Fibroblast of skin of back (primary cell): Measurements from ENCODE around the gene BUD23.
"Not testable (repeated sequence)": the region's sequence is repeated elsewhere in the genome, so short reads cannot be mapped to it uniquely, and the experiment has no call there.

Experiments
- DNase-seq: peaks from one replicate; pipeline ENCODE4 v3.0.0-alpha.2; 2013

The BUD23 gene

DNA sequence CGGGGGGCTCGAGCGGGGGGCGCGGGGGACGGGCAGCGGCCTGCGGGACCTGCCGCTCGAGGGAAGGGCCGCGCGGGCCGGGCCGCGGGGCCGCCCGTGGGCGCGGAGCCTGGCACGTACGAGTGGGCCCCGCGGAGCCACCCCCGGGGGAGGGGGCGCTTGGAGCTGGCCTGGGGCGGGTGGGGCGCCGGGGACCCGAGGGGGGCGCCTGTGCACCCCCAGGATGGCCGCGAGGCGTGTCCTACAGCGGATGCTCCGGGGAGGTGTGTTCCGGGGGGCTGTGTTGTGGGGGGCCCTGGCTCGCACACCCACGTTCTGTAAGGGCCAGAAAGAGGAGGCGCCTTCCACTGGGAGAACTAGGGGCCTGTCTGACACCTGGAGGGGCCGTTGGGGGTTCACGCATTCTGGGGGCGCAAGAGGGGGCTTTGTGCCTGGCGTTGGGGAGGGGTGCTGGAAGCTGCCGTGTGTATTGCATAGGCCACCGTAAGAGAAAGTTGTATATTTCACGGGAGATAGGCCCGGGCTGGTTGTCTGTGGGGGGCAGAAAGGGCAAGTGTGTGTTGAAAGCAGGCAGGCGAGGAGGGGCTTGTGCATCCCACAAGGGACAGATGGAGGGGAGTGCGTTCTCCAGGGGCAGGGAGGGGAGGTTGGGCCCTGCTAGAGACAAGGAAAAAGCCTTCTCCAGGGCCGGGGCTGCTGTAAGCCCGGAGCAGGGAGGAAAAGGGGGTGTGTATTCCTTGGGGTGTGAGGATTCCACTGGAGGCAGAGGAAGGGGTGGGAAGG lies 15.1 kb upstream of the BUD23 start:
- DNase-seq, result peak; percentile 9

DNA sequence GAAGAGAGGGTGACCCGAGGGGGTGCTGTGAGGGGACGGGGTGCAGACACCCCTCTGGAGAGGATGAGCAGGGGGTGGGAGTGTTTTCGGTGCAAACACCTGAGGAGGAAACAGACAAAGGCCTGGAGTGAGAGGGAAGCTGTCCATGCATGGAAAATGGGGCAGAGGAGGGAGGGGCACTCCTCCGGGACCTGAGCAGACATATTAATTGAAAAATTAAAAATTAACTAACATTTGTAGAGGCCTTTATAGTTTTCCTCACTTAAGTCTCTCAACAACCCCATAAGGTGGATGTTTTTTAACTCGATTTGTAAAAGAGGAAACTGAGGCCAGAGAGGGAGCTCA lies 14.5 kb upstream of the BUD23 start:
- DNase-seq, result no peak

DNA sequence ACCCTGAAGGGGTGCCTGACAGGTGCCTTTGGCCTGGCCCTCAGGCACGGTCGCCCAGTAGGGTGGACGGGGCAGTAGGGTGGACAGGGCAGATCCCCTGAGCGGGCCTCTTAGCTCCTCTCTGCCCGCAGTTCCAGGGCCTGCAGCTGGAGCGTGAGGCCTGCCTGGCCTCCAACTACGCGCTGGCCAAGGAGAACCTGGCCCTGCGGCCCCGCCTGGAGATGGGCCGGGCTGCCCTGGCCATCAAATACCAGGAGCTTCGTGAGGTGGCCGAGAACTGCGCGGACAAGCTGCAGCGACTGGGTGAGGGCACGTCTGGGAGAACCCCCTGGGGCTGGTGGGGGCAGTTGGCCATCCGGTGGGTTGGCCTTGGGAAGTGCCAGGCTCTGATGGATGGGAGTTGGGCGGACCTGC lies 14.1 kb upstream of the BUD23 start:
- no peak for DNase-seq

GRCh38 chr7:73669858-73670385 lies 13.5 kb upstream of the BUD23 start:
- DNase-seq, result no peak

- DNase-seq, result no peak
Observed at GRCh38 chr7:73671322-73671661, 12.1 kb upstream of the BUD23 start.

GRCh38 chr7:73671857-73672445 lies 11.4 kb upstream of the BUD23 start:
- no peak for DNase-seq

- DNase-seq, result no peak
Observed at GRCh38 chr7:73674468-73675124, 8.8 kb upstream of the BUD23 start.

DNA sequence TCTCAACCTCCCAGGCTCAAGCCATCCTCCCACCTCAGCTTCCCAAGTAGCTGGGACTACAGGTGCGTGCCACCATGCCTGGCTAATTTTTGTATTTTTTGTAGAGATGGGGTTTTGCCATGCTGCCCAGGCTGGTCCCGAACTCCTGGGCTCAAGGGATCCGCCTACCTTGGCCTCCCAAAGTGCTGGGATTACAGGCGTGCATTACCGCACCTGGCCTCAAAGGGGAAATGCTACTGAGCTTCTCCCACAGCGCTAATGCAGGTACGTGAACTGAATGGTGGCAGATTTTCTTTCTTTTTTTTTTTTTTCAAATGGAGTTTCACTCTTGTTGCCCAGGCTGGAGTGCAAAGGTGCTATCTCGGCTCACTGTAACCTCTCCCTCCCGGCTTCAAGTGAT lies 7.3 kb upstream of the BUD23 start:
- DNase-seq, result not testable (repeated sequence)

DNA sequence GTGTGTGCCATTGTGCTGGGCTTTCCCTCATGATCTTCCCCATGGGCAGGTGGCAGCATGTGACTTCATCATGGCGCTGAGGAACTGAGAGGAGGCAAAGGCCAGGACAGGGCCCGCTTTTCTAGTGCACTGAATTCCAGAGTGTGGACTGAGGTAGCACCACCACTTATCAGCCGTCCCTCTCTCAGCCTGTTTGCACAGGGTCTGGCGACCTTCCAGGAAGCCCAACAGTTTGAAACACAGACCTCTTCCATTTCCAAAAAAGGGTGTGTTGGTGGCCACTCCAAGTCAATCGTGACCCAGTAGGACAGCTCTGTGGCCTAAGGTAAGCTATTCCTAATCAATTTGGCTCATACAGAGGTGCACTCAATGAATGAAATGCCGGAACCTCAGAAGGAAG lies 4.5 kb upstream of the BUD23 start:
- DNase-seq, result no peak

DNA sequence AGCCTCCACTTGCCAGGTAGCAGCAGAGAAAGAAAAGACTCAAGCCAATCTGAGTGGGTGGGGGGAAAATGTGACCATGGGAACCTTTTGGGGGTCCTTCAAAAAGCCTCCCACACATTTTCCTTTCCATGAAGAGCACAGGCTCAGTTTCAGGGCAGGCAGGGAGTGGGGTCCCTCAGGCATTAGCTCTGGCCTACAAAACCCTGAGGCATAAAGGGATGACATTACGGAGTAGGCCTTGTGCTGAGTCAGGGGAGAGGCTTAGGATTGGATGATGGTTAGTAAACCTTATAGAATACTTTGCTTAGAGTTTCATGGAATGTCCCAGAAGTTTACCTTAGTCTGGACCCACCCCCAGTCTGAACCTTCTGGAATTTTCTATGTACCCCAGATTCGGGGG lies 3.7 kb upstream of the BUD23 start:
- DNase-seq, result no peak

- no peak for DNase-seq
Observed at GRCh38 chr7:73680501-73680900, 2.9 kb upstream of the BUD23 start.

DNA sequence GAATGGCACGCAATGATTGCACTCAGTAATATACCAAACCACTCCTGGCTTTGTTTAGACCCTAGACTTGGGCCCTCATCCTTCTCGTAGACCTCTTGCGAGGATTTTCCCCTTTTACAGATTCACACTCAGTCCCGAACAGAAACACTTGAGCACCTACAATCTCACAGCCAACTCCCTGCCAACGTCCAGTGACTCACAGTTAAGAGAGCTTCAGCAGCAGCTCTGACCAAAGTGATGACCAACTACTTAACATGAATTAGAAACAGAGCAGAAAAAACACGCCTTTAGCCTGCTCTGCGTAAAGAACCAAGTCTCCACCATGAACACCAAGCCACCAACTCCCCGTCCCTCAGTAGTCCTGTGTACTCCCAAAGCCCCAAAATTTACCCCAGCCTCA lies 2.4 kb upstream of the BUD23 start:
- no peak for DNase-seq

DNA sequence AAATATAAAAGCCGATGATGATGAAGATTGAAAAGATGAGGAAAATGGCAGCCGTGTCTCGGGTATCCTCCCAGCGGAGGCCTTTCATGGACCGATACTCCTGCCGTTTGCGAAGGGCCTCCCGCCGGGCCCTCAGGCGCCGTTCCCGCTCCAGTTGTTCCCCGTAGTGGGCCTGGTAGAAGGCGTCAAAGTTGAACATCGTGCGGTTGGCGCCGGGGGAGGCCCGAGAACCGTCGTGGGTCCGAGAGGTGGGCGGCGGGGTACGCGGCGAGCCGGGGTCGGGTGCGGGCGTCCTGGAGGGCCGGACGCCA lies 697 bp upstream of the BUD23 start:
- no peak for DNase-seq

GRCh38 chr7:73683788-73684693 lies 644 bp downstream of the BUD23 start:
- no peak for DNase-seq

GRCh38 chr7:73685311-73685710 lies 1.9 kb downstream of the BUD23 start:
- DNase-seq, result no peak

DNA sequence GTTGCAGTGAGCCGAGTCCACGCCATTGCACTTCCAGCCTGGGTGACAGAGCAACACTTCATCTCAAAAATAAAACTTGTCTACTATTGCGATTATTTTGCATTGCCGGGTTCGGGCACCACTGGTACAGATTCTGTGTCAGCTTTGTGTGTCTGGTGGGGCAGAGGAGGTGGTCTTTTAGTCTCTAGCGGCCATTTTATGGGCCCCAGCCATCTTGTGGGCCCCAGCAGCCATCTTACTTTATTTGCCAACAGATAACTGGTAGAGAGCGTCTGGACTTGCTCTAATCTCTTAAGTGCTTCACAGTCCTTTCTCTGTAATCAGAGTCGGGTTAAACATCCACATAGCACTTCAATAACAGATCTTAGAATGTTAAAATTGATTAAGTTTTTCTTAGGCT lies 4.9 kb downstream of the BUD23 start:
- DNase-seq, result no peak

DNA sequence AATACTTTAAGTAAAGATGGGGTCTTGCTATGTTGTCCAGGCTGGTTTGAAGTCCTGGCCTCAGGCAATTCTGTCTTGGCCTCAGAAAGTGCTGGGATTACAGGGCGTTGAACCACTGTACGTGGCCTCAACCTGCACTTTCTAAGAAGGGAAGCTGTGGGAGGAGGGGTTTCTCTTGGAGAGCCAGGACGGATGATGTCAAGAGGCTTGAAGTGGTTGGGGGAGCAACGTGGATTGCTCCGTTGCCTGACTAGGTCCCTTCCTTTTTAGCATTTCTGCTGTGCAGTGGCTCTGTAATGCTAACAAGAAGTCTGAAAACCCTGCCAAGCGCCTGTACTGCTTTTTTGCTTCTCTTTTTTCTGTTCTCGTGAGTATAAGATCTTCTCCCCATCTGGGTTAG lies 7.2 kb downstream of the BUD23 start:
- no peak for DNase-seq

DNA sequence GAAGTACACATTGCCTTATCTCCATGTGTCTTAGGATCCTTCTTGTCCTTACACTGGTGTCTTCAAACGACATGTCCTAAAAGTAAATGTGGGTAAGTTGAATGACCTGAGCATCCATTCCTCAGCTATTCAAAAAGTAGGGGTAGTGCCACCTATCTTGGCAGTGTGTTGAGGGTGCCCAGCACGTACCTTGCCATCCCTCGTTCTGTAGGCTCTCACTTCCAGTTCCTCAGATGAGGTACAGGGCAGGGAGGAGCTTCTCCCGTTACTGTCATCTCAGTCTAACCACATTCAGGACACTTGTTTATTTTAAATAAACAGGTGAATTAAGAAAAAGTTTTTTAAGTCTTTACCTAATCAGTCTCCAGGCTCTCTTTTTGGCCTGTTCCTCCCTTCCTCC lies 13.0 kb downstream of the BUD23 start:
- DNase-seq, result no peak

DNA sequence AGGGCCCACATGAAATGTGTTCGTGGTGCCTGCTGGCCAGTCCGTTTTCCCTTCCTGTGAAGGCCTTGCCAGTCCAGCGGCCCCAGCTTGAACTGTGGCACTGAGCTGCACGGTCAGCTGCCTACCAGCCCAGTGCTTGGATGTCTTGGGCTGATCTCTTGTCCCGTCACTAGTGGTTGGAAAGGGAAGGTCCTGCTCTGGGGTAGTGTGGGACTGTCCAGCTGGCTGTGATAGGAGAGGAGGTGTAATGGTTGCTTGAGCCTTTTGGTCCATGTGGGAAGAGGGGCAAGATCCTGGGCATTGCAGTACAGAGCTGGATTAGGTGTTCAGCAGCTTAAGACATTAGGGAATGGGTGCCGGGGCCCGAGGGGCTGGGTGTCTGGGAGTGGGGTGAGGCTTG lies 15.0 kb downstream of the BUD23 start:
- DNase-seq, result no peak

DNA sequence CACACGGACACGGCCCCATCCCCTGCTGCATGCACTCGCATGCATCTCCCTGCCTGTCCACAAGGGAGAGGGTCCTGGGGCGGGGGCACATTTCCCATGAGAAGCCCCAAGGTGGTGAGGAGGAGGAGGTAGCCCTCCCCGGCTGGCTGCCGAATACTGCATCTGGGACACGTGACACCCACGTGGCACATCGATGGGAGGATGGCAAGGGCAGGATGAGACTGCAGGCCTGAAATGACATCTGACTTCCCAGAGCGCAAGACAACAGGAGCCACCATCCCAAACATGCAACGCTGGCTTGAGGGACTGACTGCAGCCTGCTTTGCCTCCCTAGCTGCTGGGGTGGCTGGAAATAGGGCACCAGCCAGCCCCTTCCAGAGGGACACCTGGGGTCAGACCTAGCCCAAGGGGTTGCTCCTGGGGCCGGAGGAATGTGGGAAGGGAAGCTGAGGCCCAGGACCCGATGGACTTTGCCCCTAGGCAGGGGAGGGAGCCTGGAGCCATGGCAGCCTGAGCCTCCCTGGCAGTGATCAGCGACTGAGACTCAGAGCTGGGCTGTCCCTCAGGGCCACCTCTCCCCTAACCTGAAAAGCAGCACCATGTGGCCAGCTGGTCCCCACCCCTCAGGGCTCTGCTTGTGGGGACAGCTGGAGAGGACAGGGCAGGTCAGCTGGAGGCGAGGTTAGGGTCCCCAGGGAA lies 16.1 kb downstream of the BUD23 start:
- DNase-seq, result no peak

GRCh38 chr7:73700069-73700423 lies 16.6 kb downstream of the BUD23 start:
- no peak for DNase-seq

DNA sequence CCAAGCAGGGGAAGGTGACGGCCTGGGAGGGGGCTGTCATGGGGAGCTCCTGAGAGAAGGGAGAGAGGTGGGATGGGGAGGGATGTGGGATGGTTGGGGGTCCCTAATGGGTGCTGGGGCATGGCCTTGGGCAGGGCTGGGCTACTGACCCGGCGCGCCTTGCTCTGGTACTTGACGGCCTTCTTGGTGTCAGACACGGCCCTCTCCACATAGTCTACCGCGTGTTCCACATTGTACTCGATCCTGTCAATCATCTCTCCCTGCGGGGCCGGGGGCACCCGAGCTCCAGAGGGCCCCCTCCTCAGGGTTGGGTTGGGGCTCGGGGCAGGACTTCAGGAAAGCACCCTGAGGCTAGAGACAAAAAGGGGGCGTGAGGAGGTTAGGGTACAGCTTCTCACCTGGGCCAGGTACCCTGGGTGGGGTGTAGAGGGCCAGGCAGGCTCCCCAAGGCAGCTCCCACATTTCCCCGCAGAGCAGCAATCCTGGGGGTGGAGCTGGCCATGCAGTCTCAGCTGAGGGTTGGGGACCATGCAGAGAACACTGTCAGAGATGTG lies 17.3 kb downstream of the BUD23 start:
- no peak for DNase-seq
